ENCODE data around the gene KCTD16. TPM values are rescaled to one million over a fixed set of nuclear protein-coding genes. Genes with fewer than 3 reads are reported as not detected.

Gene KCTD16
- total RNA-seq, 2 donors from 2014 or later = 0.27 to 0.35 TPM

DNA sequence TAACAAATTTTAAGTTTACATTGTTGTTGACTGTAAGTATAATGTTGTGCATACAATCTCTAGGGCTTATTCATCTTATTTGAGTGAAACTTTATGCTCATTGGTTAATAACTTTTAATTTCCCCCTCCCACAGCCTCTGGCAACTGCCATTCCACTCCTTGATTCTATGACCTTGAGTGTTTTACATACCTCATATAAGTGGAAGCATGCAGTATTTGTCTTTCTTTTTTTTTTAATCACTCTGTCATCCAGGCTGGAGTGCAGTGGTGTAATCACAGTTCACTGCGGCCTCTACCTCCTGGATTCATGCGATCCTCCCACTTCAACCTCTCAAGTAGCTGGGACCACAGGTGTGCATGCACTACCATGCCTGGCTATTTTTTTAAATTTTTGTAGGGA lies 83.9 kb downstream of the KCTD16 start:
- no peak for DNase-seq (ENCODE audit: low spot score)
- Histone ChIP-seq H3K27me3 (replicated peaks; ENCODE audit: insufficient read depth) (no peaks in the 10 kb centered on the region), H3K4me1 (ENCODE audit: control insufficient read depth in 1 of 2, low read depth in 2 of 2) (no peaks in the 10 kb centered on the region), H3K36me3 (no peaks in the 10 kb centered on the region), H3K4me3 (no peak overlapping the region), H3K9me3 (no peaks in the 10 kb centered on the region), H3K27ac (no peak overlapping the region)
- no peak for ATAC-seq (ENCODE audit: insufficient number of reproducible peaks, low FRiP score, low read depth)
- TF ChIP-seq, protein P1, sequence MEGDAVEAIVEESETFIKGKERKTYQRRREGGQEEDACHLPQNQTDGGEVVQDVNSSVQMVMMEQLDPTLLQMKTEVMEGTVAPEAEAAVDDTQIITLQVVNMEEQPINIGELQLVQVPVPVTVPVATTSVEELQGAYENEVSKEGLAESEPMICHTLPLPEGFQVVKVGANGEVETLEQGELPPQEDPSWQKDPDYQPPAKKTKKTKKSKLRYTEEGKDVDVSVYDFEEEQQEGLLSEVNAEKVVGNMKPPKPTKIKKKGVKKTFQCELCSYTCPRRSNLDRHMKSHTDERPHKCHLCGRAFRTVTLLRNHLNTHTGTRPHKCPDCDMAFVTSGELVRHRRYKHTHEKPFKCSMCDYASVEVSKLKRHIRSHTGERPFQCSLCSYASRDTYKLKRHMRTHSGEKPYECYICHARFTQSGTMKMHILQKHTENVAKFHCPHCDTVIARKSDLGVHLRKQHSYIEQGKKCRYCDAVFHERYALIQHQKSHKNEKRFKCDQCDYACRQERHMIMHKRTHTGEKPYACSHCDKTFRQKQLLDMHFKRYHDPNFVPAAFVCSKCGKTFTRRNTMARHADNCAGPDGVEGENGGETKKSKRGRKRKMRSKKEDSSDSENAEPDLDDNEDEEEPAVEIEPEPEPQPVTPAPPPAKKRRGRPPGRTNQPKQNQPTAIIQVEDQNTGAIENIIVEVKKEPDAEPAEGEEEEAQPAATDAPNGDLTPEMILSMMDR (IDR thresholded peaks at IDR 0.05) = no peak

DNA sequence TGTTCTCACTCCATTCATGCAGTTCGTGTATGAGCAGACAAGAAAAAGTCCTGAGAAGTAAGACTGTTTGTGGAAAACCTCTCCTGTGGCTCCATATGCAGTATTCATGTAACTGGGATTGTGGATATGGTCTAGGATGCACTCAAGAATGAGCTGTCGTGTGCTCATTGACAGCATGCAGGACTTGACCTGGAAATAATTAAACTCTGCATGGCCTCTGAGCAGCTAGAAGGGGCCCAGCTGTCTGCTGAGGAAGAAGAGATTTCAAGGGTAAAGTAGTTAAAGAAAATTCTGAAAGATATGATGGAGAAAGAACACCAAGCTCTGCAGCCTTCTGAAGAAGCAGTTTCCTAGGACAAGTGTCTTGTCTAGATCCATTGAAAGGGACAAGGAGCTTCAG lies 89.4 kb downstream of the KCTD16 start:
- Histone ChIP-seq H3K9me3 (no peaks in the 10 kb centered on the region), H3K4me1 (ENCODE audit: control insufficient read depth in 1 of 2, low read depth in 2 of 2) (no peaks in the 10 kb centered on the region), H3K36me3 (no peaks in the 10 kb centered on the region), H3K27ac (no peak overlapping the region), H3K27me3 (replicated peaks; ENCODE audit: insufficient read depth) (no peaks in the 10 kb centered on the region), H3K4me3 (no peak overlapping the region)
- ATAC-seq (ENCODE audit: insufficient number of reproducible peaks, low FRiP score, low read depth) (no peak), DNase-seq (ENCODE audit: low spot score) (no peak)
- TF ChIP-seq, protein P1 (IDR thresholded peaks at IDR 0.05) = no peak

DNA sequence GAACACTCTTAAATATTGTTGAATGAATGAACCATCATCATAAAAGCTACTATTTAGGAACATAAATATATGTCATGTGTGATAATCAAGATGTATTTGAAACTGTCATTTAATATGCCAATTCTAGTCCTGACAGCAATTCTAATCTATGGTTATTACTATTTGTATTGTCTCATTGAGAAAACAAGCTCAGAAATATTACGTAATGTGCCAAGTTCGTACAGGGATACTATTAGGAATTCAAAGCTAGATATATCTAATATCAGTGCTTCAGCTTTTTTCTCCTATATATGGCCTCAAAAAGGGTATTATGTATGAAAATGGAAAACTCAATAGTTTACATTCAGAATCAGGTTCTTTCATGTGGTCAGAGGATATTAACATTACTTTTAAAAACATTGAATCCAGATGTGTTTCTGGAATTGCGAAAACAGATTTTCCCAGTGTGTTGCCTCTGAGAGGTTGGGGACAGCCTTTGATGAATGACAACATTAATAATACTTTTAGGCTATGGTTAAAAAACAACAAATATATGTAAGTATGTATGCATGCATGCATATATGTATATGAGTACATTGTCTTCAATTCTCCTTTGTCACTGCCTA lies 95.1 kb downstream of the KCTD16 start:
- no peak overlapping the region for H3K27ac ChIP-seq
- no peak overlapping the region for H3K4me3 ChIP-seq
- no peaks in the 10 kb centered on the region for H3K27me3 ChIP-seq (replicated peaks; ENCODE audit: insufficient read depth)
- no peak for DNase-seq (ENCODE audit: low spot score)
- no peaks in the 10 kb centered on the region for H3K36me3 ChIP-seq
- H3K4me1 ChIP-seq (ENCODE audit: control insufficient read depth in 1 of 2, low read depth in 2 of 2) = no peaks in the 10 kb centered on the region
- H3K9me3 ChIP-seq = no peaks in the 10 kb centered on the region
- no peak for ATAC-seq (ENCODE audit: insufficient number of reproducible peaks, low FRiP score, low read depth)
- TF ChIP-seq, protein P1 (IDR thresholded peaks at IDR 0.05) = no peak

DNA sequence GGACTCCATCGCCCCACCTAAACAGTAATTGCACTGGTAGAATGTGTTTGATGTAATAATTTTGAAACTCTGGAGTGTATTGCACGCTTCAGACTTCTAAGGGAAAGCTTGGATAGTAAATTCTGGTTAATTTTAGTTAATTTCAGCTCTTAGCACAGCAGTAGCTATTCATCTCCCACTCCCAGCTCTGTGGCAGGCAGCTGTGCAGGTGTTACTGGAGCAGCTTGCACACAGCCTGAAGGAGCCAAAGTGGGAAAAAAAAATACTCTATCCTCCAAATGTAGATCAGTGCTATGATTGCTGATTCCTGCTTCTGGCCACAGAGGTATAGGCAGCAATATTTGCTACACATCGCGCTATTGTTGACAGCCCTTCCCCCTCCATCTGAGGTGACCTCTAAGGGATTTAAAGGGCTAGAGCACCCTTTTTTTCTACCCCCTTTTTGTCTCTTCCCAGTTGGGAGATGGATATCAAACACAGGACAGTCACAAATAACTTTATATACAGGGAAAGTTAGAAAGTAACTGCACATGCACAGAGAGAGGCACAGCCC lies 97.4 kb downstream of the KCTD16 start:
- H3K4me1 ChIP-seq (ENCODE audit: control insufficient read depth in 1 of 2, low read depth in 2 of 2) = no peaks in the 10 kb centered on the region
- ATAC-seq (ENCODE audit: insufficient number of reproducible peaks, low FRiP score, low read depth) (no peak), DNase-seq (ENCODE audit: low spot score) (no peak)
- H3K9me3 ChIP-seq = no peaks in the 10 kb centered on the region
- no peak overlapping the region for H3K4me3 ChIP-seq
- H3K27me3 ChIP-seq (replicated peaks; ENCODE audit: insufficient read depth) = no peaks in the 10 kb centered on the region
- H3K36me3 ChIP-seq = no peaks in the 10 kb centered on the region
- no peak overlapping the region for H3K27ac ChIP-seq
- TF ChIP-seq, protein P1 (IDR thresholded peaks at IDR 0.05) = no peak

DNA sequence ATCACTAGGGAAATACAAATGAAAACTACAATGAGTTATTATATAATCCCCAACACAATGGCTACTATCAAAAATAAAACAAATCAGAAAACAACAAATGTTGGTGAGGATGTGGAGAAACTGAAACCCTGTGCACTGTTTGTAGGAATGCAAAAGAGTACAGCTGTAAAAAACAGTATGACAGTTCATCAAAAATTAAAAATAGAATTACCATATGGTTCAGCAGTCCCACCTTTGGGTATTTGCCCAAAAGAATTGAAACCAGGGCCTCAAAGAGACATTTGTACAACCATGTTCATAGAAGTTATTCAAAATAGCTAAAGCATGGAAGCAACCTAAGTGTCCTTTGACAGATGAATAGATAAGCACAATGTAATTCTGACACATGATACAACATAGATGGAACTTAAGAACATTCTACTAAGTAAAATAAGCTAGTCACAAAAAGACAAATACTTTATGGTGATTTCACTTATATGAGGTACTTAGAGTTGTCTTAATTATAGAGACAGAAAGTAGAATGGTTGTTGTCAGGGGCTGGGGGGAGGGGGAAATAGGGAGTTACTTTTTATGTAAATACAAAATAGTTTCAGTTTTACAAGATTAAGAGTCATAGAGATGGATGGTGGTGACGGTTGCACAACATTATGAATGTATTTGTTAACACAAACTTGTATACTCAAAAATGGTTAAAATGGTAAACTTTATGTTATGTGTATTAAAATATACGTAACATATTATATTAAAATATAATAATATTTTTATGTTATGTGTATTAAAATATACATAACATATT lies 102.8 kb downstream of the KCTD16 start:
- TF ChIP-seq, protein P1 (IDR thresholded peaks at IDR 0.05) = no peak
- H3K4me1 ChIP-seq (ENCODE audit: control insufficient read depth in 1 of 2, low read depth in 2 of 2) = no peaks in the 10 kb centered on the region
- ATAC-seq (ENCODE audit: insufficient number of reproducible peaks, low FRiP score, low read depth) (no peak), DNase-seq (ENCODE audit: low spot score) (no peak)
- no peak overlapping the region for H3K4me3 ChIP-seq
- H3K27me3 ChIP-seq (replicated peaks; ENCODE audit: insufficient read depth) = no peaks in the 10 kb centered on the region
- no peaks in the 10 kb centered on the region for H3K9me3 ChIP-seq
- no peak overlapping the region for H3K27ac ChIP-seq
- no peaks in the 10 kb centered on the region for H3K36me3 ChIP-seq

All from thoracic aorta (tissue), 2 donors.